ENCODE results near the gene PIWIL4.

- TF ChIP-seq GATA2 (IDR thresholded peaks at IDR 0.05; ENCODE audit: low read depth, low read length) (no peak), GATA3 (IDR thresholded peaks at IDR 0.05; ENCODE audit: low read depth, low read length) (no peak)
Observed at GRCh38 chr11:94546886-94547285, 20.3 kb upstream of the PIWIL4 start.

Data from SH-SY5Y (cell line).